Measurements from ENCODE around the gene ZNF608. TPM values are rescaled to one million over a fixed set of nuclear protein-coding genes. Genes with fewer than 3 reads are reported as not detected.

ZNF608 gene
- total and polyA plus RNA-seq, 11 donors: 3.3 to 26.7 (median 10.1) TPM

GRCh38 chr5:124729720-124730359 lies 16.6 kb downstream of the ZNF608 start:
- ATAC-seq (no peak), DNase-seq (no peak)
- H3K27ac ChIP-seq: peak overlapping the region in 1 of 12 donors; percentile 44
- no peaks in the 10 kb centered on the region for H3K36me3 ChIP-seq
- no peaks in the 10 kb centered on the region for H3K27me3 ChIP-seq
- TF ChIP-seq POLR2A (IDR thresholded peaks at IDR 0.05): no peak
- no peak for TF ChIP-seq CTCF (IDR thresholded peaks at IDR 0.05)
- no peak overlapping the region for H3K4me3 ChIP-seq
- 88 to 100% (median 94%) methylated on average over 1 of the region's 1 CpG for WGBS, 4 donors
- intact Hi-C loops (cut with DNase I): no loop called here
- no peaks in the 10 kb centered on the region for H3K9me3 ChIP-seq
- peaks cover 0 to 33% (median 6%) of the 10 kb centered on the region in 12 donors for H3K4me1 ChIP-seq

DNA sequence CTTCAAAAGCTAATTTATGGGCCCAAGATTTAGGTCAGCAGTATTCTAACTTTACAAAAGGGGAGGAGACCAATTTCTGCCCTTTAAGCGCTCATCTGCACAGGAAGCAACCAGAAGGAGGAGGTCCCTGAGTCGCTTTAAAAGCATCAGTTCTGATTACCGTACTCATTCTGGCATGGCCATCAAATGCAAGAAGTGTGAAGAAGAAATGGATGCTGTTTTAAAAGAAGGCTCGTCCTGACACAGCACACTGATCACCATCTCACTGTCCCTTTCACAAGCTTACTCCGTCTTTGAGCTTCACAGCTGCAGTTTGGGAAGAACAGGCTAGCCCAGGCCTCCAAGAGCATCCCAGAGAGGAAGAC lies 17.5 kb downstream of the ZNF608 start:
- Histone ChIP-seq H3K4me1 (peaks cover 0 to 33% (median 6%) of the 10 kb centered on the region in 12 donors), H3K36me3 (no peaks in the 10 kb centered on the region), H3K4me3 (no peak overlapping the region), H3K27me3 (no peaks in the 10 kb centered on the region), H3K9me3 (no peaks in the 10 kb centered on the region), H3K27ac (no peak overlapping the region)
- ATAC-seq (no peak), DNase-seq (no peak)
- WGBS, 4 donors: 96 to 98% (median 96%) methylated on average over 5 of the region's 5 CpGs
- TF ChIP-seq POLR2A (IDR thresholded peaks at IDR 0.05) (no peak), CTCF (IDR thresholded peaks at IDR 0.05) (no peak)
- intact Hi-C loops (cut with DNase I): no loop called here

DNA sequence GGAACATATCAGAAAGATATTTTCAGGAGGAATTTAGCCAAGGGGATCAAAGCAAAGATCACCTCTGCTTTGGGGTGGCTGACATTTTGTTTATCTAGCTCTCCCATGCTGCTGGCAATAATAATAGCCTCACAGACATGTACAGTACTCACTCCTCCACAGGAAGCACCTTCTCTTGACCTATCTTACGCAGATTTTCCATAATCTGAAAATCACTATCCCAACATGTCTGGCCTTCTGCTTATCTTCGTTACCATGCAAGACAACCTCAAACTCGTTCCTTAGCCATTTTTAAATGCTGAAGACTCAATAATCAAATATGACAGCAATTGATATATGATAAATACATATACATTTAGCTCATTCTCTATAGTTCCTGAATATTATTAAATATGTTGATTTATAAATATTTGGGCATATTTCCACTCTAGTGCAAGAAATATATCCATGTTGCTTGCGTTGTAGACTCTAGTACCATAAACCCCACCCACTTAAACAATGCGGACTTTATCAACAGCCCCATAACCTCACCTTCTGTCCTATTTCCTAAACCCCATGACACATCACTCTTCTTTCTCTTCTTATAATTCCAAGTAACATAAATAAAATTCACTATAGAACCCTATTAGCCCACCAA lies 18.0 kb downstream of the ZNF608 start:
- no peak for ATAC-seq
- H3K27me3 ChIP-seq: no peaks in the 10 kb centered on the region
- no peak overlapping the region for H3K27ac ChIP-seq
- WGBS, 4 donors: 95 to 98% (median 95%) methylated on average over 5 of the region's 5 CpGs
- no peak for TF ChIP-seq CTCF (IDR thresholded peaks at IDR 0.05)
- no peak for TF ChIP-seq POLR2A (IDR thresholded peaks at IDR 0.05)
- peaks cover 0 to 32% (median 6%) of the 10 kb centered on the region in 12 donors for H3K4me1 ChIP-seq
- intact Hi-C loops (cut with DNase I): no loop called here
- DNase-seq: no peak
- H3K4me3 ChIP-seq: no peak overlapping the region
- no peaks in the 10 kb centered on the region for H3K36me3 ChIP-seq
- no peaks in the 10 kb centered on the region for H3K9me3 ChIP-seq

DNA sequence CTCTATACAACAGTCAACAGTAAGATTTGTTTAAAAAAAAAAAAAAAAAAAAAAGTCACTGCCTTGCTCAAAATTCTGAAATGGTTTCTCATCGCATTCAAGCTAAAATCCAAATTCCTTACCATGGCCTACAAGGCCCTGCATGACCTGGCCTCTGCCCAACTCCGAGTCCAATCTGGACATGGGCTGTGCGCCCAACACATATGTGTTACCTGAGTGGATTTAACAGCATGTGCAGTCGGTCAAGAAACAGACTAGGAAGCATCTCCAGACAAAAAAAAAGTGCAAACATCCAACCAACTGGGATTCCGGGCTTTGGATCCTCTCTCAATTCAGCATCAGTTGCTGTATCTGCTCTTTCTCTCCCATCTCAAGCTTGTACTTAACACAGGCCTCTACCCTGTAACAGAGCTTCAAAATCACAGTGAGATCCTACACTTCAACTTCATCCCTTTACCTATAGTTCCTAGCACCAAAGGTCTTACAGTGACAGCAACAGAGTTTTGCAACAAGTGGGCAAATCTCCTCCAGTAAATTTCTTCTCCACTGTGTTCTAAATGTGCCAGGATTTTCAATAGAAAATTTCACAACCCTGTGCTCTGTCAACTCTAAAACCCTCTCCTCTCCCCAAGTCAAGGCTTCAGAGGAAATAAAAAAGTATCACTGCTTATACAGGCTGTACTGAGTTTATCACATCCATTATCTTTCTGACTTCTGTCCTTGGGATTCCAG lies 19.6 kb downstream of the ZNF608 start:
- Histone ChIP-seq H3K4me1 (peaks cover 0 to 18% (median 2%) of the 10 kb centered on the region in 12 donors), H3K27me3 (no peaks in the 10 kb centered on the region), H3K36me3 (no peaks in the 10 kb centered on the region), H3K27ac (no peak overlapping the region), H3K4me3 (no peak overlapping the region), H3K9me3 (no peaks in the 10 kb centered on the region)
- intact Hi-C loops (cut with DNase I): no loop called here
- TF ChIP-seq CTCF (IDR thresholded peaks at IDR 0.05): no peak
- TF ChIP-seq POLR2A (IDR thresholded peaks at IDR 0.05): no peak
- ATAC-seq (no peak), DNase-seq (no peak)
- 90 to 96% (median 94%) methylated on average over 5 of the region's 5 CpGs for WGBS, 4 donors
